CD4-positive, alpha-beta T cell (primary cell): ENCODE results near the gene SPRTN. TPM values are rescaled to one million over a fixed set of nuclear protein-coding genes. Genes with fewer than 3 reads are reported as not detected.
A peak's percentile ranks its signal among the peaks of the same experiment; 100 is the strongest.

Source experiments
- ATAC-seq: fragments of 200-7000 bp; cut with Tn5 transposase; one replicate; pipeline ENCODE4 v1.10.0; 2022; ENCODE audit warnings: mild to moderate bottlenecking; ENCODE audit not compliant: poor library complexity
- CTCF ChIA-PET: fragments of 350-600 bp; sonication (Branson Sonifier 250); formaldehyde crosslinking; loops from one replicate; lab custom pipeline; 2021; ENCODE audit warnings: antibody characterized with exemption, inconsistent platforms; lab: Charles Lee
- POLR2A ChIA-PET: fragments of 350-600 bp; sonication (Branson Sonifier 250); formaldehyde crosslinking; loops from one replicate; lab custom pipeline; 2021; ENCODE audit warnings: antibody characterized with exemption, inconsistent platforms; lab: Charles Lee
- DNase-seq, 14 experiments: peaks; one replicate each; pipeline ENCODE4 v3.0.0-alpha.2; 2013 to 2020; ENCODE audit warnings: mixed read lengths in 2 of 14
- H3K27ac ChIP-seq, 2 donors: one replicate each; pipeline versions ENCODE4 v1.5.1 to v1.7.0; 2013; ENCODE audit warnings: low read length in 2 of 2, low read depth in 1 of 2, mild to moderate bottlenecking in 1 of 2
- H3K27me3 ChIP-seq, 2 experiments: 1 replicate in 1 of 2; 2 replicates in 1 of 2; pipeline versions ENCODE4 v1.6.1 to v1.7.0; 2013; ENCODE audit warnings: low read length in 2 of 2, control low read depth in 1 of 2, mild to moderate bottlenecking in 1 of 2, moderate library complexity in 1 of 2; ENCODE audit not compliant: insufficient read depth in 2 of 2, control insufficient read depth in 1 of 2
- H3K36me3 ChIP-seq: one replicate; pipeline ENCODE4 v1.6.1; 2013; ENCODE audit warnings: low read length, control low read depth; ENCODE audit not compliant: insufficient read depth
- H3K4me1 ChIP-seq: one replicate; pipeline ENCODE4 v1.6.1; 2013; ENCODE audit warnings: low read length, control low read depth; ENCODE audit not compliant: insufficient read depth
- H3K4me3 ChIP-seq: one replicate; pipeline ENCODE4 v1.5.1; 2013; ENCODE audit warnings: mild to moderate bottlenecking, low read length, moderate library complexity
- H3K9me3 ChIP-seq, 2 experiments: 1 replicate in 1 of 2; 2 replicates in 1 of 2; pipeline versions ENCODE4 v1.6.1 to v1.7.0; 2013; ENCODE audit warnings: low read length in 2 of 2, mild to moderate bottlenecking in 2 of 2, control low read depth in 1 of 2, moderate library complexity in 1 of 2; ENCODE audit not compliant: control insufficient read depth in 1 of 2, insufficient read depth in 1 of 2
- H3K27ac Mint-ChIP-seq: one replicate; pipeline ENCODE4 v1.8.0; 2020; ENCODE audit warnings: mixed read lengths
- H3K27me3 Mint-ChIP-seq: one replicate; pipeline ENCODE4 v1.8.0; 2021; ENCODE audit warnings: mixed read lengths
- H3K36me3 Mint-ChIP-seq: one replicate; pipeline ENCODE4 v1.8.0; 2021; ENCODE audit warnings: low read depth, mixed read lengths
- H3K4me1 Mint-ChIP-seq: one replicate; pipeline ENCODE4 v1.8.0; 2021; ENCODE audit warnings: low read depth, mixed read lengths
- H3K4me3 Mint-ChIP-seq: one replicate; pipeline ENCODE4 v1.8.0; 2020; ENCODE audit warnings: mild to moderate bottlenecking, mixed read lengths
- H3K9me3 Mint-ChIP-seq: one replicate; pipeline ENCODE4 v1.8.0; 2020; ENCODE audit warnings: mixed read lengths
- CTCF ChIP-seq: fragments of 200-600 bp; IDR thresholded peaks from one replicate; pipeline ENCODE4 v1.8.0; 2022; ENCODE audit warnings: antibody characterized with exemption, mild to moderate bottlenecking
- intact Hi-C, 2 experiments: fragments of 100-400 bp; cut with DNase I in 1 of 2; cut with micrococcal nuclease in 1 of 2; formaldehyde crosslinking; loops; one replicate each; pipeline versions ENCODE4 v1.15.1 to v1.9.0; 2023 to 2025; cut with DNase I, micrococcal nuclease
- total RNA-seq, 174 experiments: library from RNA in 2 of 174; stranded (reverse) in 2 of 174; gene quantifications; one replicate each; pipeline ENCODE4 v1.2.3 and lab custom pipeline; 2021 to 2026

SPRTN gene
- total RNA-seq, 2 experiments from 2014 or later = 27.7 to 30.9 TPM

GRCh38 chr1:231382426-231382825 is 44.3 kb downstream of the SPRTN start:
- no peaks in the 10 kb centered on the region for H3K9me3 ChIP-seq
- ChIA-PET CTCF (interaction anchor here (0.6 to 1.9 kb wide), 3 partner anchors 11 to 117 kb away, joined by 3 to 6 read pairs (median 3); no protein-coding TSS in a partner anchor), POLR2A (interaction anchor here (0.9 kb wide), 1 partner anchor 38 kb away, joined by 4 read pairs; no protein-coding TSS in a partner anchor)
- no peak overlapping the region for H3K27ac ChIP-seq
- no peaks in the 10 kb centered on the region for H3K9me3 Mint-ChIP-seq
- H3K4me3 ChIP-seq = no peak overlapping the region
- H3K4me1 Mint-ChIP-seq = peaks cover 51% of the 10 kb centered on the region
- TF ChIP-seq CTCF = no peak
- no peak overlapping the region for H3K4me3 Mint-ChIP-seq
- H3K4me1 ChIP-seq = peaks cover 6% of the 10 kb centered on the region
- no peak for ATAC-seq
- no peaks in the 10 kb centered on the region for H3K27me3 ChIP-seq
- intact Hi-C loops = no loop called here
- no peak for DNase-seq
- H3K27ac Mint-ChIP-seq = no peak overlapping the region
- H3K36me3 ChIP-seq = no peaks in the 10 kb centered on the region
- H3K27me3 Mint-ChIP-seq = no peaks in the 10 kb centered on the region
- H3K36me3 Mint-ChIP-seq = no peaks in the 10 kb centered on the region

- Histone ChIP-seq H3K4me3 (no peak overlapping the region), H3K27me3 (no peaks in the 10 kb centered on the region), H3K9me3 (no peaks in the 10 kb centered on the region), H3K4me1 (peaks cover 4% of the 10 kb centered on the region), H3K36me3 (no peaks in the 10 kb centered on the region), H3K27ac (no peak overlapping the region)
- peak in 2 of 14 experiments; percentile 41 to 47 for DNase-seq
- no peak for ATAC-seq
- Mint-ChIP-seq H3K27me3 (no peaks in the 10 kb centered on the region), H3K36me3 (no peaks in the 10 kb centered on the region), H3K27ac (no peak overlapping the region), H3K9me3 (no peaks in the 10 kb centered on the region), H3K4me3 (no peak overlapping the region), H3K4me1 (peaks cover 50% of the 10 kb centered on the region)
- intact Hi-C loops = no loop called here
- POLR2A ChIA-PET = no interaction called here
- CTCF ChIA-PET = interaction anchor here (0.7 kb wide), 2 partner anchors 118 to 215 kb away, joined by 3 to 6 read pairs; no protein-coding TSS in a partner anchor
- TF ChIP-seq CTCF = no peak
Observed at GRCh38 chr1:231383159-231383860, 45.2 kb downstream of the SPRTN start.

GRCh38 chr1:231384696-231385415 is 46.8 kb downstream of the SPRTN start:
- H3K36me3 ChIP-seq = no peaks in the 10 kb centered on the region
- no peak overlapping the region for H3K4me3 Mint-ChIP-seq
- H3K4me3 ChIP-seq = no peak overlapping the region
- ATAC-seq (no peak), DNase-seq (no peak)
- no peaks in the 10 kb centered on the region for H3K27me3 ChIP-seq
- H3K9me3 Mint-ChIP-seq = no peaks in the 10 kb centered on the region
- no peak overlapping the region for H3K27ac ChIP-seq
- no peaks in the 10 kb centered on the region for H3K27me3 Mint-ChIP-seq
- H3K9me3 ChIP-seq = no peaks in the 10 kb centered on the region
- H3K27ac Mint-ChIP-seq = no peak overlapping the region
- intact Hi-C loops = no loop called here
- H3K36me3 Mint-ChIP-seq = no peaks in the 10 kb centered on the region
- peaks cover 4% of the 10 kb centered on the region for H3K4me1 ChIP-seq
- ChIA-PET POLR2A (no interaction called here), CTCF (no interaction called here)
- no peak for TF ChIP-seq CTCF
- peaks cover 44% of the 10 kb centered on the region for H3K4me1 Mint-ChIP-seq
